Measurements from ENCODE around the gene LRCH4.
A peak's percentile ranks its signal among the peaks of the same experiment; 100 is the strongest.

LRCH4 gene

DNA sequence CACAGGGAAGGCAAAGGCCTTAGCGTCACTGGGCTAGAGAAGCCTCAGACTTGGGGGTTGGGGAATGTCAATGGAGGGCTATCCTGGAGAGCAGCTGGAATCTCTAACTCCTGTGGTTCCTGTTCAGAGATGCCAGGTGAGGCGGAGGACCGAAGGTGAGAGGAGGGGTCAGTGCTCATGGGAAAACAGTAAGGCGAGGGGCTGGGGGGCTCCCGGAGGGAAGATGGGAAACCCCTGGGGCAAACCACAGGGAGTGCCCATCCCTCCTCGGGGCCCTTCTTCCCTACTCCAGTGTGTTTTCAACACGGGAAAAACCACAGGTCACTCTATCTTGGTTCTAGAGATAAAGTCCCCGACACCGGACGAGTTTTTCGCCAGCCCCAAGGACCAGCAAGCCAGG, 3.3 kb downstream of the LRCH4 start:
- no peak for DNase-seq (ENCODE audit: low read depth in 1 of 2, low spot score in 1 of 2)

DNA sequence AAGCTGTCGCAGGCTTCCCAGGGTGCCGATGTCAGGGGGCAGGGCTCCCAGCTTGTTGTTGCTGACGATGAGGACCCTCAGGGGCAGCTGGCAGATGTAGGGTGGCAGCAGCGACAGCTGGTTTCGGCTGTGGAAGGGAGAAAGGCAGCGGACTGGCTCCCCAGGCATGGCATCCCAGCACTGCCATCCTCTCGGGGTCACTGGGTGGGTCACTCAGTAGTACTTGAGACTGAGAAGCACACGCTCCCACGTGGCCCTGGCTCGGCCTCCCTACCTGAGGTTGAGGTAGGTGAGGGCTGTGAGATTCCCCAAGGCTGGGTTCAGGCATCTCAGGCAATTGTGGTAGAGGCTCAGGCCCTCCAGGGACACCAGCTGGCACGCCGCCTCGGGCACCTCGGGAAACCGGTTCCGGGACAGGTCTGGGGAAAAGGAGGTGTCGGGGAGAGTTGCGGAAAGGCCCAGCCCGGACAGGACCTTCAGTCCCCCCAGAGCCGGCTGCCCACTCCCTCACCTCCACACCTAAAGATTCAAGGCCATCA, 3.8 kb downstream of the LRCH4 start:
- no peak for DNase-seq (ENCODE audit: low read depth in 1 of 2, low spot score in 1 of 2)

DNA sequence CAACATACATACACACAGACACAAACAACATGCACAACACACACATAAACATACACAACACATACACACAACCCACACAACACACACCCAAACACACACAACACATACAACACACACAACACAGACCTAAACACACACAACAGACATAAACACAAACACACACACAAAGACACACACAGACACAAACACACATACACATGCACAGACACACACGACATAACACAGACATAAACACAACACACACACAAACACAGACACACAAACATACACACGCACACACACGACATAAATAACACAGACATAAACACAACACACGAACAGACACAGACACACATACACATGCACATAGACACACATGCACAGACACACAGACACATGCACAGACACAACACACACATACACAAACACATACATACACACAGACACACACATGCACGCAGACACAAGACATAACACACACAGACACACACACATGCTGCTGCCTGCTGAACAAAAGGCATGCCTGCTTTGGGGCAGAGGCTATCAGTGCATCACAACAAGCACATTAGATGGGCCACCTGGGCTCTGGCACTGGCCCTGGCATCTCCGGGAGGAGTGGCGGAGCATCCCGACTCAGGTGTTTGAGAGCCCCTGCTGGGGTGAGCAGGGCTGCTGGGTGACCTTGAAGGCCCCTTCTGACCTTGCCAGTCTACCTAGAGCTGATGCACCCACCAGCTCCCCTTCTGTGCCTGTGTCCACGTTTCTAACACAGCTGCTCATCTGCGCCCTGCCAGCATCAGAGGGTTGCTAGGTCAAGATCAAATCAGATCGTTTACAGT, 5.3 kb downstream of the LRCH4 start:
- DNase-seq (ENCODE audit: low read depth in 1 of 2, low spot score in 1 of 2), result no peak

DNA sequence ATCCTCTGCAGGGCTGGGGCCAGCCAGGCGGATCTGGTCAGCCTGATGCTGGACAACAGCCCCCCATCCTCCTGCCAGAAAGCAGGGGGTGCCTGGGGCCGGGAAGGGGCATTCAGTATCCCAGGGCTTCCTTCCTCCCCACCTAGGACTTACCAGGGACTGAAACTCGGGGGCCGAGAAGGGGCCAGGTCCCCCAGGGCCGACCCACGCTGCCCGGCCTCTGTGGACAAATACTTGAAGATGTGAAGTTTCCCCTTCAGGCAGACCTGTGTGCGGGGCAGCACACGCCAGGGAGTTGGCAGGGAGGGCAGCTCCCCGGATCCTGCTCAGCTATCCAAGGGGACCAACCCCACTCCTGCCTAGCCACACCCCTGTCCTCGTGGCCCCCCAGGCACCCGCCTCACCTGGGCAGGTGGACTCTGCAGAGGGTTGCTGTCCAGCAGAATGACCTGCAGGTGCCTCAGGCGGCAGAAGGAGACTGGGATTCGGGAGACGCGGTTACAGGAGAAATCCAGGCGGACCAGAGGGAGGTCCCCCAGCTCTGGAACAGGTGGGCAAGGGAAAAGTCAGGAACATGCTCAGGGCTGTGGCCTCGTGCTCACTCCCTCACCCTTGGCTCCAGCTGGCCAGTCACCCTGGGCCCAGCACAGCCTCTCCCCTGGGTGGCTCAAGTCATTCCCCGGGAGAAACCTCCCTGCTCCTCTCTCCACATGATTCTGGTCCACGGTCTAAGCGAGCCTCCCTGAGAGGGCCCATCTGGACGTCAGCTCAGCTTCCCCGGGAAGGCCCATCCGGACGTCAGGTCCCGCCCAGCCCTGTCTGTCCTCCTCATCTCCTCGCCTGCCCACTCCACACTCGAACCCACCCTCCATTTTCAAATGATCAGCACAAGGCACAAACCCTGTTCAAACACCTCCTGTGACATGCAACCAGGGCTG, 7.4 kb downstream of the LRCH4 start:
- DNase-seq (ENCODE audit: low read depth in 1 of 2, low spot score in 1 of 2), result no peak

DNA sequence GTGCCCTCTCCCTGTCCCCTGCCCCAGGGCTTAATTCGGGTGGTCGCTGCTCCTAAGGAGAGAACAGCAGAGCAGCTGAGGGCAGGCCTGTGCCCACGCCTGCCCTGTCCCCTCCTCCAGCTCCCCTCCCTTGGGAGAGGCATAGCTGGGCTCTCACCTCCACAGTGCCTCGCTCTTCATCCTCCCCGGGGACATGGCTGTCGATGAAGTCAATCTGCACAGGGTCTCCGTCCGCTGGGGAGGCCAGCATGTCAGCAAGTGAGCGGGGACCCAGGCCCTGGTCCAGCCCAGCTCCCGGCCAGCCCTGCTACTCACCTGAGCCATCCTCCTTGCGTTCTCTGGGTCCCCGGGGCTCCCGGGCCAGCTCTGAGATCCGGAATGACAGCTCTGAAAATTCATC, 8.4 kb downstream of the LRCH4 start:
- DNase-seq (ENCODE audit: low read depth in 1 of 2, low spot score in 1 of 2), result no peak

DNA sequence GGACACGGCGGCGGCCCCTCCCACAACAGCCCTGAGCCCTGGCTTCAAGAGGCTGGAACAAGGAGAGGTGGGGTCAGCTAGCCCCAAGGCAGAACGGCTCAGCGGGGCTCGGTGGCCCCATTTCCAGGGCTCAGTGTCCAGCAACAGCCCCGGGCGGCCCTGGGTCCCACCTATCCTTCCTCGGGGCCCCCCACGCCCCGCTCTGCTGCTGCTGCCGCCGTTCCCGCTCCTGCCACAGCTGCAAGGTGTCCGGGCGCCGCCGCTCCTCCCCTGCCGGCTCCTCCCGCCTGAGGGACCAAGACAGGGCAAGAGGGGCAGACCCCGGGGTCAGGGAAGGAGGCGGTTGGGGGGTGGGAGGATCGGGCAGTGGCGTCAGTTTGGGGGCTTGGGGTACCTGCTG, 8.8 kb downstream of the LRCH4 start:
- DNase-seq (ENCODE audit: low read depth in 1 of 2, low spot score in 1 of 2), result no peak

DNA sequence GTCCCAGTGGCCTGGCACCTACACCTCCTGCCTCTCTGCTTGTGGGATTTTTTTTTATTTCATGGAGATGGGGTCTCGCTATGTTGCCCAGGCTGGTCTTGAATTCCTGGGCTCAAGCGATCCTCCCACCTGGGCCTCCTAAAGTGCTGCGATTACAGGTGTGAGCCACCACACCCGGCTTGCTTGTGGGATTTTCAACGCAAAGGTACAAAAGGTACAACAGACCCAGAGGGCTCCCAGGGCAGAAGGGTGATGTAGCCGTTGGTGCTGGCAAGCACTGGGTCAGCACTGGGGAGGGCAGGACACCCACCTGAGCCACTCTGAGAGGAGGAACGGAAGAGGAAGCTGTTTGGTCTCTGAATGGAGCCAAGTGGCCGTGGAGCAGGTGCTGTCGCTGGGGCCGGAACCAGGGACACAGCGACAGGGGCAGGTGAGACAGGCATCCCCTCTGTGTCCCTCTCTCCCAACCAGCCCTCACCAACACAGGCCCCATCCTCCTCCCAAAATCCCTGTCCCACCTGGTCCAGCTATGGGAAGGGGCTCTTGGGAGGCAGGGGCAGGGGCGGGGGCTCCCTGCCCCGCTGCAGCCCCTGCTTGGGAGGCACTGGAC, 9.4 kb downstream of the LRCH4 start:
- DNase-seq (ENCODE audit: low read depth in 1 of 2, low spot score in 1 of 2), result no peak

DNA sequence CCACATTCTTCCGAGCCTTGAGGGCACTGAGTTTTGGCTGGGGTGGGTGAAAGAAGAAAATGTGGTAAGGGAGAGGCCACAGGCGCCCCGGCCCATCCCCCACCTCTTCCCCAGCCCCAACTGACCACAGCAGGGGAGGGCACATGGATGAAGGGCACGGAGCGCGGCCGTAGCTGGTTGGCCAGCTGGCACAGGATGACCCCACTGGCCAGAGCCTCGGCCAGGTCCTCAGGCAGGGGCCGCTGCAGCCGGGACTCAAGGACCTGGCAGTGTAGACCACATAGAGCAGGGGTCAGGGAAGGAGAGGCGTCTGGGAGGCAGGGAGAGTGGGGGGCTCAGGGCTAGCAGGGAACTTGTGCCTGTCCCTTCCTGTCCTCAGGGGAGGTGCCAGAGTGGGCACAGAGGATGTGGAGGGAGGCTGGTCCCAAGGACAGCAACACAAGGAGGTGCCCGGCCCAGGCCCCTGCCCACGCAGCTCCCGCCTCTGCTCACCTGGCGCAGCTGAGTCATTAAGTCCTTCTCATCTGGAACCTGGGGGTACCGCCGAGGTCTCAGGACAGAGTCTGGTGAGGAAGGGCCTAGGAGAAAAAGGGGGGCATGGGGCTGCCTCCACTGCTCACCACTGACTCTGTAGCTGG, 10.1 kb downstream of the LRCH4 start:
- DNase-seq (ENCODE audit: low read depth in 1 of 2, low spot score in 1 of 2), result no peak

DNA sequence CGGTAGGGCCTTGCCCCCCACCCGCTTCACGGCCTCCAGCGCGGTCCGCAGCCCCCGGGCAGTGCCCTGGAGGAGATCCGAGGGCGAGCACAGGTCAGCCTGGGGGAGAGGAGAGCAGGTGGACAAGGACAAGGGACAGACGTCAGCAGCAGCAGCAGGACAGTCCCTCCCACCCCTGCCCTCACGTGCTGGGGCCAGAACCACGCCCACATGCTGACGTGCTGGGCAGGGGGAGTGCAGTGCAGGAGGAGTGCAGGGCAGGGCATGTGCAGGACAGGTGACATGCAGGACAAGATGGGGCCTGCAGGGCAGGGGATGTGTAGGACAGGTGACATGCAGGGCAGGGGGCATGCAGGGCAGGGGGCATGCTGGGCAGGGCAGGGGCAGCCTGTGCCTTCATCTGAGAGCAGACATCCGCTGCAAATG, 10.7 kb downstream of the LRCH4 start:
- no peak for DNase-seq (ENCODE audit: low read depth in 1 of 2, low spot score in 1 of 2)

DNA sequence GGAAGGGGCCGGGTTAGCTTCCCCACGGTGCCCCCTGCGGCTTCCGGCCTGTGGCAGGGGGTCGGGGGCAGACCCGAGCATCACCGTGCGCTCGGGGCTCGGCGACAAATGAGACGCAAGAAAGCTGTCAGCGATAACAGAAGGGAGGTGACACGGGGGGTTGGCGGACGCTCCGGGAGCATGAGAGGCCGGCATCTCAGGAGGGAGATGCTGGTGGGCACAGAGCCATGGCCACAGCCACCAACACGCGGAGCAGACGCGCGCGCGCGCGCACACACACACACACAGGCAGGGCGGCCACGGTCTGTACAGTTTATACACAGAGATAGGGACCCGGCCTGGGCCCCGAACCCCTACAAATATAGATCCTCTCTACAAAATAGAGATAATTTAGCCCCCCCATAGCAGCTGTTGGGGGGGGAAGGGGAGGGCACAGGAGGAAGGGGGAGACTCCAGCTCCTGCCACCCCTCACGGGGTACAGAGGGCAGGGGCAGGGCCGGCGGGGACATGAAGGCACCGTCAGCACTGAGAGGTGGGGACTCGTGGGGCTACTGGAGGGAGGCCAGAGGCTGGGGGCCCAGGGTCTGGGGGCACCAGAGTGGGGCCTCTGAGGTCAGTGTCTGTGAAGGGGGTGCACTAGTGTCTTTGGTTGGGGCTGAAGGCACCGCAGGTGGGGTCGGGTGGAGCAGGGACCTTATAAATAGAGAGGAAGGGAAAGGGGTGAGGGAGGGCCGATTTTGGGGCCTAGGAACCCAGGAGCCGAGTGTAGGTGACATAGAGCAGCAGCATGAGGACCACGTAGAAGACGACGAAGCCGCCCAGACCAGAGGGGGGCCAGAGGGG, 11.3 kb downstream of the LRCH4 start:
- no peak for DNase-seq (ENCODE audit: low read depth in 1 of 2, low spot score in 1 of 2)

DNA sequence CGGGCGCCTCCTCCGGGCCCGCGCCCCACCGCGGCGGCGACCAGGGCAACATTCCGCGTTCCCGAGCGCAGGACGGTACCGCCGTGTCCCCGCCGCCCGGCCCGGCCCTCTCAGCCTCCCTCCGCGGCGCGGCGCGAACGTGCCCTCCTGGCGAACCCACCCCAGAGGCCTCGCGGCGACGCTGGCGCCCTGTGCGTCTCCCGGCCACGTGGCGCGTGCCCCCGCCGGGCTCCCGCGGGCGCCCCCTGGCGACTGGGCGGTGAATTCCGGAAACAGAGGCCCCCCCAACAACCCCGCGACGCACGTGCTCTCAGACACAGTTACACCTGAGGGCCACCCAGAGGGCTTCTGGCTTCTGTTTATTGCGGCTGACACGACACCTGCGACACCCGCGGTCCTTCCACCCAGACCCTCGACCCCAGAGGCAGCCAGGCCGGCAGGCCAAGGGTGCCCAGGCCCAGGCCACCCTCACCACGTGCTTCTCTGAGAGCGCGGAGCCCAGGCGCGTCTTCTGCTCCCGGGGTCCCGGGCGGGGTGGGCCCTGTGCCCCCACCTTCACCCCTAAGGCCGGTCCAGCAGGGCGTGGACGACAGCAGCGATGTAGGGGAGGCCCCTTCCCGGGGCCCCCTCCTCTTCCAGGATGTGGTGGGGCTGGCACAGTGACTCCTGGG, 12.1 kb downstream of the LRCH4 start, which contains the start of gene SAP25:
Gene SAP25 (minus strand): TSS at position 210 of the 671 bp plus-strand sequence. CDS start 158 bp downstream, at position 52.
- DNase-seq (ENCODE audit: low read depth in 1 of 2, low spot score in 1 of 2), result no peak

DNA sequence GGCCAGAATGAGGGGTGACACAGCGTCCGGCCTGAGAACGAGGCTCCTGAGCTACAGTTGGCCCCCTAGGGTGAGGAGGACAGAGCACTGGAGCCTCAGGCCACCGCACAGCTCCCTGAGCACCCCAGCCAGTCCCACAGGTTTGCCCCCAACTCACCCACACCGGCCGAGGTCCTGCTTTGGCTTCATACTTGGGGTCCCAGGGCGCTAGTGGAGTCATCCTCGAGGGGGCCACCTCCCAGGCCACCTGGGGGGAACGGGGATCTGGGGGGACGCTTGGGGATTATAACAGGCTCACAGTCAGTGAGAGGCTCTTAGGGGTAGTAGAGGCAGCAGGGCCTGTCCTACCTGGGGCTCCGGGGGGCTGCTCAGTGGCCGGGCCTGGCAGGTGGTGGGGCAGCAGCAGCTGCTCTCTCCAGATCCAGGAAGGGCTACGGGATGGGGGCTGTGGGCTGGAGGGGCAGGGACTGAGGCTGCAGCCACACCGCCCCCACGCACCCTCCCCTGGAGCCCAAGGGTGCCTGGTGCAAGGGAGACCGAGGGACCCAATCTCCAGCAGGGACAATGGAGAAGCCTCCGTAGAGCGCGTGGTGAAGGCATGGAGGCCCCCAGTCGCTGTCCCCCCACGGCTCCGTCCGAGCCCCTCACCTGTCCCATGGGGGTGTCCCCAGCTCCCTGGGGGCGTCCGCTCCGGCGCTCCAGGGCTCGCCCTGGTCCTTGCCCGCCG, 12.8 kb downstream of the LRCH4 start:
- DNase-seq (ENCODE audit: low read depth in 1 of 2, low spot score in 1 of 2), result no peak

DNA sequence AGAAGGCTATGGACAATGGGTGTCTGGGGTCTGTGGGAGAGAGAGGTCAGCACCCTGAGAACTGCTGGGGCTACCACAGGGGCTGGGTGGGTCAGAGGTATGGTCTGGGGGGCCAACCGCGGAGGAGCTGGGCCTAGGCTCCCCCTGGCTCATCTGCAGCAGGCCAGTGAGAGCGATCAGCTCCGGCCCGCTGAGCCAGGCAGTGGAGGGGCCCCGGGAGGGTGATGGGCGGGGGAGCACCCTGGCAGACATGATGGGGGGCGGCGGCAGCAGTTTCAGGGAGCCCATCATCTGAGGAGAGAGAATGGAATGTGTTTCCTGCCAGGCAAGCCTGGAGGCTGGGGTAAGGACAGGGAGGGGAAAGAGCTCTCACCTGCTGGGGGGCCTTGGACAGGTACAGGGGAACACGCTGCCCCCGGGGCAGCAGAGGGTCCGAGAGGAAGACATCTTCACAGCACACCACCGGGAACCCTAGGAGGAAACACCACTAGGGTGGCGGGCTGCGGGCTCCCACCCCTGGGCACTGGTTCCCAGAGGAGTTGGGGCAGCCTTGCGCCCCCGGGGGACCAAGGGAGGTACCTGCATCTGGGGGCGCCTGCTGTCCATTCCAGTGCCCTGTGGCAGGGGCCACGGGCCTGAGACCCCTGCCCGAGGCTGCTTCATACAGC, 13.5 kb downstream of the LRCH4 start:
- DNase-seq (ENCODE audit: low read depth in 1 of 2, low spot score in 1 of 2), result no peak

DNA sequence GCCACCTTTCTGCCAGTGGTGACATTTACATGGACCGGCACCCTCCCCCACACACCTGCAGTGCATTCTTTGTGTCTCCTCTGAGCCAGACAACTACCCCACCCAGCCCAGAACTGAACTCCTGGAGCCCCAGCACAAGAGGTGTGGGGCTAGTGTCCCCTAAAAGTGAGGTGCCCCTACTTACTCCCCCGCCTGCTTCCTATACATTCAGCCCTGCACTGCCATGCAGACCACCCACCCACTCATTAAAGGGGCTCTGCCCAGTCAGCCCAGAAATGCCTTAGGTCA, 14.2 kb downstream of the LRCH4 start:
- no peak for DNase-seq (ENCODE audit: low read depth in 1 of 2, low spot score in 1 of 2)

DNA sequence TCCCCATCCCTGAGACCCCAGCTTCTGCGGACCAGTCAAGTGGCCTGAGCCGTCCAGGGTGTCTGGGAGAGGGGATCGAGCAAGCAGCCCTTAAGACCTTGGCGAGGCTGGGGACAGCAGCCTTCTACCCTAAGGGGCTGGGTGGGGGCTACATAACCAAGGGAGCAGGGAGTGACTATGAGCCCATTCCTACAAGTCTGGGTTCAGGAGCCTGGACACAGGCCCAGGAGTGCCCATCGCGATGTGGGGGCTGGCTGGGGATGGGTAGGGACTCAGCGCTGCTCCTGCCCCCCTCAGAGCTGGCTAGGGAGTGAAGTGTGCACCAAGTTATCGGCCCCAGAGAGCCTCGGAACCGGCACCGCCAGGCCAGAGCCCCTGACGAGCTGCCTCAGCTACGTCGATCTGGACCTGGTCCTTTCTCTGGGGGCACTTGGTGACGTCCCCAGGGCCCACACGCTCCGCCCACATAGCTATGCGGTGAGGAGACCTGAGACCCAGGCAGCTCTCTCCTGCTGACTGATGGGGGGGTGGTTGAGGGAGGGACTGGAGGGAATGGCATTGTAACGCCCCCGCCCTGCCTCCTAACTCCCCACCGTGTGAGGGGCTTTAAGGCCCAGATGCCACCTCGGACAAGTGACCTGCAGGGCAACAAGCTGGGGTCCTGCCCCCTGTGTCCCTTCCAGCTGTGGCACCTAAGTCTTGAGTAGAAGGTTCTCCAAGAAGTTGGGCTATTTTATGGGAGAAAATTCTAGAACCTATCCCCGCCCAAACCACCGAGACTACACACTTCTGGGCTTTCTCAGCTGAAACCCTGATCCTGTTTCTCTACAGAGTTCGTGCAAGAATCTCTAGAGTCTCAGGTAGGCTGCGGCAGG, 14.7 kb downstream of the LRCH4 start:
- no peak for DNase-seq (ENCODE audit: low read depth in 1 of 2, low spot score in 1 of 2)

DNA sequence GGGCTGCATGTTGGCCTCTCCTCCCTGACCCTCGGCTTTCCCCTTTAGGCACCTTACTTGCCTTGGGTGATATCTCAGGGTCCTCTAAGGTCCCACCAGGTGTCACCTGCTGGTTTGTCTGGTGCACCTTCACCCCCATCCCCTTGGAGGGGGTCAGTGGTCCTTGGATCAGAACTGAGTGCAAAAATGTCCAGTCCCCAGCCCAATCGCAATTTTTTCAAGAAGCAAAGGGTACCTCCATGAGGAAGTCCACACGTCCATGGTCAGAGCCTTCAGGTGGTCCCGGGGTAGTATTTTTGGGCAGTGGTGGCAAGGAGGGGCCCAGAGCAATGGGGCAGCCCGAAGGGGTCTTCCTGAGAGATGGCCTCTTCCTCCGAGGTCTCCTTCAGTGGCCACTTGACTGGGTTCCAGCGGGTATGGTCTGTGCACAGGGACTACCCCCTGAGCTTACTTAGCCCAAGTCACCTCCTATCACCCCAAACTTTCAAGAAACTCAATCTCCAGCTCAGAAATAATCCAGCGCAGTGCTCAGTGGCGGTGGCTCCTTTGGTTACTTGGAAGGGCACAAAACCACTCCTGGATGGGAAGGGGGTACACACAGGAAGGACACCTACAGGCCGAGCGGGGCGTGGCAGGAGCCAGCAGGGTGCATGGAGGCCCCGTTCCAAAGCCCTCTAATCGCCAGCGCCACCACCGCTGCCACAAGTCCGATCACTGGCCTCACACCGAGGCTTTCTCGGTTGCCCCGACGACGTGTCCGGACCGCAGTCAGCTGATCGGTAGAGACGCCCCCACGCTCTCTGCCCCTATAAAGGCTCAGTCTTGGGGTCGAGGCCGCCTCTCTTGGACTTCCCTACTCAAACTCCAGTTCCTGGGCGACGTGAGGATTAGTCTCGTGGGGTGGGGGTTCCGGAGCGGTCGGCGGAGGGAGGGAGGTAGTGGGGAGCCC, 16.8 kb downstream of the LRCH4 start:
- peak in 1 of 2 donors; percentile 22 for DNase-seq (ENCODE audit: low read depth in 1 of 2, low spot score in 1 of 2)

Measured in stimulated activated CD4-positive, alpha-beta T cell treated with anti-CD3 and anti-CD28 coated beads, Interleukin-15, amount 100 ng/mL, for 1 hour (primary cell).